Endothelial cell of hepatic sinusoid (primary cell): Measurements from ENCODE around the gene MCM3AP.

Source experiments
- in situ Hi-C: cut with HindIII; loops from 2 replicates; pipeline ENCODE4 v1.10.0; 2017; ENCODE audit warnings: low sequenced_read_pairs

Gene MCM3AP

DNA sequence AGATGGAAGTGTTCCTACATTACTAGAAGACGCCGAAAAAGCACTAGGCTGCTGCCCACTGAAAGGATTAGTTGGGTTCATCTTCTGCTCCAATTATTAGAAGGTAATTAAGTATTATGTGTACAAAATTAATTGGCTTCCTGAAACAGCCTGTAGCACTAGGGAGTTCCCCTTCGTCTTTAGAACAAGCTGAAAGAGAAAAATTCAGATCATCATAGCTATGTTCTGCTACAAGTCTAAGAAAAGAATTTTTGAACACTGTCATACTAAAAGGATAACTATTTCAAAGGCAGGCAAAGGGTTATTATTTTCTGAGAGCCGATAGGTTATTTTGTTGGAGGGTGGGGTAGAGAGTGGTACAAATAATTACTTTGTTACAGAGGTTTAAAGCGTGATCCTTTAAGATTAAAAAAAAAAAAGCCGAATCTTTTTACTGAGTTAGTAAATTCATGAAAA is at the start of gene MCM3AP:
Gene MCM3AP (minus strand): TSS at position 406 of the 456 bp plus-strand sequence. CDS start 325 bp downstream, at position 81.
- in situ Hi-C loops = no loop called here

GRCh38 chr21:46334351-46335140 is 49.1 kb upstream of the MCM3AP start:
- in situ Hi-C loops = no loop called here

GRCh38 chr21:46329796-46330195 is 44.4 kb upstream of the MCM3AP start:
- in situ Hi-C loops = no loop called here

GRCh38 chr21:46328151-46328550 is 42.7 kb upstream of the MCM3AP start:
- in situ Hi-C loops = no loop called here

- in situ Hi-C loops = no loop called here
Measured at GRCh38 chr21:46327711-46328110, 42.3 kb upstream of the MCM3AP start.

- in situ Hi-C loops = no loop called here
Measured at GRCh38 chr21:46326110-46326703, 40.8 kb upstream of the MCM3AP start.

DNA sequence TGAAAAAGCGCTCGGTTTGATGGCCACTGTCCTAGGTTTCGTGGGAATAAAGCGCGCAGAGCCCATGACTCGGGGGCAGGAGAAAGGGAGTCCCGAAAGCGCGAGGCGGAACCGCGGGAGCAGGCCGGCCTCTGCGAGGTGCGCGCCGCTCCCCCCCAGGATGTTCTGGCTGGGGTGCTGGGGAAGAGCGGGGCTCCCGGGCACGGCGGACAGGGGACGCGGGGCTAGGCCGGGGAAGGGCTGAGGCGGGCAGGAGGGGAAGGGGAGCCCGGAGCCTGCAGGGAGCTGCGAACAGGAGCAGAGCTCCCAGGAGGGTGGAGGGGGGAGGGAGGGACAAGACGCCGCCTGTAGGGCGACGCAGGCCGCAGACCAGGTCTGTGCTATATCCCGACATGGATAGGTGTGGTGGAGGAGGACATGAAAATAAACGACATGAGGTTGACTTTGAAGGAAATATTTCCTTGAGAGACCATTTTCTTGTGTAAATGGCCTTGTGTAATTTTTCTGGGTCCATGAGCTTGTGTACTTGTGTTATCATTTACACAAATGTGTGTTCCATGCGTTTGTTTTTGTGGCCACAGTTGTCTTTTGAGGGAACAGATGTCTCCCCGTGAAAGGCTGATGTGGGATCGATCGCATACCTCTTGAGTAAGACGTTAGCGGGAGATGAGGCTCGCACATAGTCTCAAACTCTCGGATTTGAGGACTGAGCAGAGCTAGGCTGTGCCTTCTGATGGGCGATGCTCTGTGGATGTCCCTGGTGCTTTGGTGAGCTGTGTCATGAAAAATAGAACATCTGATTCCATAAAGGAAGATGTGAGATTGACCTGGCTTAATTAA is 39.9 kb upstream of the MCM3AP start:
- in situ Hi-C loops = no loop called here

DNA sequence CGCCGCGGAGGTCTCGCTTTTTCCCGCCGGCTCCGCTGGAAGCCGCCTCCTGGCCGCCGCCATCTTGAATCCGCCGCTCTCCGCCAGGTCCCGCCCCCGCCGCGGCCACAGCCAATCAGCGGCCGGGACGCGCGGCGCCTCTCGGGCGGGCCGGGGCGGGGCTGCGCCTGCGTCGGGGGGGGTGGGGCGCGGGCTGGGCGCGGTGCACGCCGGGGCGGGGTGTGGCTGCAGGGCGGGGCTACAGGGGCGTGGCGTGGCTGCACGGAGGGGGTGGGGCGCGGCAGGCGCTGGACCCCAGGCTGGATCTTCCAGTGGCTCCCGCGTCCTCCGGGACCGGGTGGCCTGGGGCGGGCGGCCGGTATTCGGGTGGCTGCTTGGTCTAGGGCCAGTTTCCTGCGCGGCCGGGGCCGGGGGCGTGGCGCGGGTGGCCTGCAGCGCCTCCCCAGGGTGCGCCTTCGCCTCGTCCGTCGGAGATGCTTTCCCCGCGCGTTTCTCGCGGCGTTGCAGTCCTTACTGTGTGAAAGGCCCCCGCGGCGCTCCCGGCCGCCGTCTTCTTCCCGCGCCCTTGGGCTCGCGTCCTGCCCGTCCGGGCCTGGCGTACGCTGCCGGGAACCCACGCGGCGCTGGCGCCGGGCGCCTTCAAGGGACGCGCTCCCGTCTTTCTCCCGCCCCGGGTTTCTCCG is 39.1 kb upstream of the MCM3AP start:
- in situ Hi-C loops = no loop called here

- in situ Hi-C loops = no loop called here
Measured at GRCh38 chr21:46323710-46324389, 38.4 kb upstream of the MCM3AP start, which contains the start of the genes C21orf58 and PCNT. Gene C21orf58 (minus strand): TSS chr21:46323870. CDS start chr21:46322738, 1,132 bp downstream. Gene PCNT (plus strand): TSS chr21:46324156. CDS start chr21:46324229, 73 bp downstream.

- in situ Hi-C loops = no loop called here
Measured at GRCh38 chr21:46323227-46323709, 37.9 kb upstream of the MCM3AP start.

DNA sequence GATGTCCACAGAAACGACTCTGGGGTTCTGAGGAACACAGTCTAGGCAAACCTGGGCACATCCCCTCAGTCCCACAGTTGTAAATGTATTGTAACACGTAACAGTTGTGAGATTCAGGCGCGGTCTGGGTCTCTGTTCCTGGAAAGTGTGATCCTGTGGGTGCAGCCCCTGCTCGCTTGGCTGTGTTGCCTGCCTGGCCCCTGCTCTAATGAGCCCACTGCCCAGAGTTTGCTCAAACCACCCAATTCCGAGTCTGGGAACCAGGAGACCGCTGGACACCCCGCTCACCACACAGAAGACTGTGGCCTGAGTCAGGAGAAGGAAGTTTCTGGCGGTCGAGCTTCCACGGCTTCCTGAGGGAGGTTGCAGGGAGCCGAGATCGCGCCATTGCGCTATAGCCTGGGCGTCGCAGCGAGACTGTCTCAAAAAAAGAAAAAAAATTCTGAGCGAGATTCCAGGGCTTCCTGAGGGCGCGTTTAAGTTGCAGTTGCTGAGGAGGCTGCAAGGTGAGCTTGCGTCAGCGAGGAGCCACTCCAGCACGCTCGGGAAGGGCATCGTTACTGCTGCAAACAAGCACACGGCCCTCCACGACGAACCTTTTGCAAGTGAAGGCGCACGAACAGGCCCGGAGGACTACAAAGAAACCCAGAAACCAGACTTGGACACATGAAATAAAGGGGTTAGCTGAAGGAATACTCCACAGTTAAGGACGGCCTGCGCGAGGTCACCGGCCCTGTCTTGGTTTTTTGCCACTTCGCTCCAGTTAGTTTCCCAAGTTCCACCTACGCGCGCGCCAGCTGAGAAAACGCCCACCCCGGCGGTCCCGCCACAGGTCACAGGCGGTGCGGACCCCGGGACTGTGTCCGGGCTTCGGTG is 37.2 kb upstream of the MCM3AP start:
- in situ Hi-C loops = no loop called here

DNA sequence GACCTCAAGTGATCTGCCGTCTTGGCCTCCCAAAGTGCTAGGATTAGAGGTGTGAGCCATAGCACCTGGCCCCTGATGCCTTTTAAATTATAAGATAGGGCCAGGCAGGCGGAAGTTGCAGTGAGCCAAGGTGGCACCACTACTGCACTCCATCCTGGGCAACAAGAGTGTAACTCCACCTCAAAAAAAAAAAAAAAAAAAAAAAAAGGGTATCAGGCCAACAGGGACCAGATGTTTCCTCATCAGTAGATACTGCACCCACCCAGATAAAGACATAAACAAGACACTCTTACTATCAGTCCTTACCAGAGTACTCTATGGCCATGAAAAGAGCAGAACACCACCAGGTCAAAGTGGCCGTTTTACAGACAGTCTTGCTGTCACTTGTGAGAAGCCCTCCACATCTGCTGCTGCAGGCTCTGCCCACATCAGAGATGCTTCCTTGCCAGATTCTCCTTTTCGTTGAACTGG is 35.0 kb upstream of the MCM3AP start:
- in situ Hi-C loops = no loop called here

DNA sequence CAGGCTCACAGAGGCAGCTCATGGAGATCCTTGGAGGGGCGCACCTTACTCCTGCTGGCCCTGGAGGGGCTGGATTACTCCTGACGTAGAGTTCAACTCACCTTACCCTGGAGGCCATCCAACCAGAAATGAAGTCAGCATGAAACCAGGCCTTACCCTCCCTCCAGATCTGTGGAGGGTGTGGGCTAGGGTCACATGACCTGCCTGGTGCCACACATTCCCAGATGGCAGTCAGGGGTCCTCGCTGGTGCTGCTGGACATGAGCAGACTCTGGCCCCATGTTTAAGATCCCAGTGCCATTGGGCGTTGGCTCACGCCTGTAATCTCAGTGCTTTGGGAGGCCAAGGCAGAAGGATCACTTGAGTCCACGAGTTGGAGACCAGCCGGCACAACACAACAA is 33.8 kb upstream of the MCM3AP start:
- in situ Hi-C loops = no loop called here

- in situ Hi-C loops = no loop called here
Measured at GRCh38 chr21:46318464-46318845, 33.0 kb upstream of the MCM3AP start.

DNA sequence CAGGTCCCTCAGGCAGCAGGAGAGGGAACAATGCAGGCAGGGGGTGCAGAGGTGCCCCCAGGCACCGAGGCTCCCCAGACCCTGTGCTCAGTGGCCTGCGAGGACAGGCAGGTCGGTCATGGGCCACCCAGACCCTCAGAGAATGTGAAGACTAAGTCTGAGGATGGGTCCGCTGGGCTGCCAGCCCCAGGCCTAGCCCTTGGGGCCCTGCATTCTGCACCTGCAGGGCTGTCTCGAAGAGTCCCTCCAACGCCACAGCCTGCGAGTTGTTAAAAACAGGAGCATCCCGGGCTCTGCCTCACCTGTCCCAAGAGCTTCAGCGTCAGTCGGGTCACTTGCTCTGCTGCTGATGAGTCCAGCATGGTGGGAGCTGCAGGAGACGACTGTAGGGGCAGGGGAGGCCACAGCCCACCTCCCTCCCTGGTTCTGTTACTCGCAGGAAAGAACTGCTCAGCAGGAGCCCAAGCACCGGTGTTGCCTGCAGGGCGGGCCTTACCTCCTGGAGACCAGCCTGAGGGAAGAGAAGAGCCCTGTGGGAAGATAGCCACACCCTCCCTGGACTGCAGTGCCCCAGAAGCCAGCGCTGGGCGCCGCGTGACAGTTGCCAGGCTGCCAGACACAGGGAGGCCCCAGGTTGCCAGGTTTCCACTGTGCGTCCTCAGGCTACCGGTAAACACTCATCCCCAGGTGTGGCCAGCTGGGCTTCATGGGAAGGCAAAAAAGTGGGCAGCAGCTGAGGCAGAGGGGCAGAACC is 32.5 kb upstream of the MCM3AP start:
- in situ Hi-C loops = no loop called here

DNA sequence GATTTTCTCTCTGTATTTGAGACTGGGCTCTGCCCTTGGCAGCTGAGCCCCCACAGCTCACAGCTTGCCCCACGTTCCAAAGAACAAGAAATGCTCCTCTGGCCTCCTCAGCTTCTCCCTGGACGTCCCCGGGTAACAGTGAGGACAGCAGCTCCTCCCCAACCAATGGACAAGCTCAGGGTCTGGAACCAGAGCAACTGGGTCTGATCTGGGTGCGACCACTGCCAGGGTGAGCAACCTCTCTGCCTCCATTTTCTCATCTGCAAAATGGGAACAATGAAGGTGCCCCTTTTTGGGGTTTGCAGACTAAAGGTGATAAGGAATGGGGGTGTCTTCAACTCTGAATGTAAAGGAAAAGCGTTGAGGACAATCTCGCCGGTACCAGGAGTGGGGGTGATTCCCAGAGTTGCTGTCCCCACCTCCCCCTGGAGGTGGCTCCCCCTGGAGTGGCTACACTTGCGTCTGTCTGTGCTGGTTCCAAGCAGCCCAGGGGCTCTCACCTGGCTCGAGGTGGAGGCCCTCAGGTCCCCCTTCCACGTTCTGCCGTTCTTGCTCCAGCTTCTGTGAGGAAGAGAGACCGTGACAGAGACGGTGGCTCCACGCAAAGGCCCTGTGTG is 31.4 kb upstream of the MCM3AP start:
- in situ Hi-C loops = no loop called here

GRCh38 chr21:46314441-46315020 is 29.1 kb upstream of the MCM3AP start:
- in situ Hi-C loops = no loop called here
